ENCODE measurements around the gene WFDC12.

WFDC12 gene

GRCh38 chr20:45115386-45115774, 8.9 kb downstream of the WFDC12 start:
- TF ChIP-seq CTCF (IDR thresholded peaks at IDR 0.05; ENCODE audit: low read depth, low read length): no peak
- H3K4me3 ChIP-seq (ENCODE audit: low read depth, low read length): no peak overlapping the region

DNA sequence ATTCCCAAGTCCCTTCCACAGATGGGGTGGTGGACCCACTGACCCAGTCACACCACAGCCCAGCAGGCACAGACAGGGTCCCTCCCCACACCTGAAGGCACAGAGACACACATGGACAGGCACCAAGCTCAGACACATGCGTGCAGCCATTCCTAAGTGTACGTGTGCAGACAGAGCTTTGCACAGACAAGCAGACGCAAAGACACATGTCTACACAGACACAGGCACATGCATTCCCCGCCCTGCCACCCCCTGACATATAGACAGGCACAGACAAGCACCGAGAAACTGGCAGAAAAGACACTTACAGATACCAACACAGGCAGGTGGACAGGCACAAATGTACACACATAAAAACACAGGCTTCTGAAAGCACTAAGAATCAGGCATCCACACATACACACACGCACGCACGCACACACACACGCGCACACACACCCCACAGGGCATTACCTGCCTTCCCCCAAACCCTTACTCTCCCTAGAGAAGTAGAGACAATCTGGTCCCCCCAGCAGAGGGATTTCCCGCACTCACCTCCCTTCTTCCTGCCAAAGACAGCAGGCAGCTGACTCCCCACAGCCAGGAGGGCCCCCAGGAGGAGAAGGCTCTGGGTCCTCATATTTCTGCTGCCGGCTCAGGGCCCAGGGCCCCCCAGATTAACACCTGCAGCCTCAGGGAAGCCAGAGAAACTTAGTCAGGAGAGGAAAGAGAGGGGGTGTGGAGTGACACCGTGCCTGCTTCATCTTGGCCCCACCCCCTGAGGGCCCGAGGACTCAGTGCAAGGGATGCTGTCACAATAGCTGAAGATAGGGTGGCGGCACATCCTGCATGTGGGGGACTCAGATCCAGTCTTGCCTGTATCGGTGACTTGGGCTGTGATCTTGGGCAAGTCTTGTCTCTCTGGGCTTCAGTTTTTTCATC, 9.5 kb downstream of the WFDC12 start, which contains the start of gene WFDC5:
TSS of gene WFDC5 (minus strand) at position 710 of the 921 bp plus-strand sequence. CDS start at position 619, 91 bp downstream.
- TF ChIP-seq CTCF (IDR thresholded peaks at IDR 0.05; ENCODE audit: low read depth, low read length): no peak
- no peak within 1 kb of the TSS for H3K4me3 ChIP-seq (ENCODE audit: low read depth, low read length)

GRCh38 chr20:45113865-45114264, 10.4 kb downstream of the WFDC12 start:
- TF ChIP-seq CTCF (IDR thresholded peaks at IDR 0.05; ENCODE audit: low read depth, low read length): no peak
- no peak overlapping the region for H3K4me3 ChIP-seq (ENCODE audit: low read depth, low read length)

- H3K4me3 ChIP-seq (ENCODE audit: low read depth, low read length): no peak overlapping the region
- TF ChIP-seq CTCF (IDR thresholded peaks at IDR 0.05; ENCODE audit: low read depth, low read length): no peak
Observed at GRCh38 chr20:45112754-45113153, 11.5 kb downstream of the WFDC12 start.

DNA sequence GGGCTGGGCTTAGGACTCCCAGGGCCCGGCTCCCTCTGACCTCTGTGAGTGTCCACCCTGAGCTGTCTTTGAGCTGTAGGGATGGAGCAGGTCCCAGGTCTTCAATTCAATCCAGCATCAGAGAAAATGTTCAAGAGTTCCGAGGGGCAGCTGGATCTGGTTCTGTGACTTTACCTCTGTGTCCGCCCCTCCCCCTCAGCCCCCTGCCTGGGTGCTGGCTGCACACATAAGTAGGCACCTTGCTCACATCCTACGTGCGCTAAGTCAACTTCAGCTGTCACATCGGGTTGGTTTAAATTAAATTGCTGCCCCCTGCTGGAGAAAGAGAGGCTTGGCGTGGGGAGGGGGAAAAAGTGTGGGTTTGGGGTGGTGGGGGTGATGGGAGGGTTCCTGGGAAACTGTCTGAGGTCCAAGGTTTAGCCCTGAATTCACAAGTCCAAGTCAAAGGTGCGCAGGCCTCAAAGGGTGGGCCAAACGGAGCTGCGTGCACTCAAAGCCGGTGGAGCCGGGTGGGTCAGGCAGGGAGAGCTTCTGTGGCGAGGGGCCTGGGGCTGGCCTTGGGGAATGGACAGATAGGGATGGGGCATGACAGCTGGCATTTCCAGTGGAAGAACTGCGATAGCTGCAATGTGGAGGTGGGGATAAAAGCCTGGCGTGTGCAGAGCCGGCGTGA, 12.3 kb downstream of the WFDC12 start:
- no peak overlapping the region for H3K4me3 ChIP-seq (ENCODE audit: low read depth, low read length)
- TF ChIP-seq CTCF (IDR thresholded peaks at IDR 0.05; ENCODE audit: low read depth, low read length): peak; percentile 59

DNA sequence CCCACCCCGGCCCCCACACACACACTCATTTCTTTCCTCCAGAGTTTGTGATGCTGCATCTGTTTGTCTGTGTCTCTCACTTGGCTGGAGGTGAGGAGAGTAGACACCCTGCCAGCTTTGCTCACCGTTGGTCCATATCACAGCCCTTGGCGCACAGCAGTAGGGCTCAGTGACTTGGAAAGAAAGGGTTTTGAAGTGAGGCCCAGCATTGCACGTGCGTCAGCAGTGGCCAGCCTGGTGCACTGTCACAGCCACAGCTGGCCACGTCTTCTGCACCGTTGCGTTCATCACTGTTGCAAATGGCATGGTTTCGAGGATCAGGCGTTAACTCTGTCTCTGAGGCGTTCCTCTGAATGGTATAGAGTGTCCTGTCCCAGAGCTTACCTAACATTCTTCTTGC, 13.0 kb downstream of the WFDC12 start:
- no peak overlapping the region for H3K4me3 ChIP-seq (ENCODE audit: low read depth, low read length)
- no peak for TF ChIP-seq CTCF (IDR thresholded peaks at IDR 0.05; ENCODE audit: low read depth, low read length)

GRCh38 chr20:45110301-45110700, 14.0 kb downstream of the WFDC12 start:
- TF ChIP-seq CTCF (IDR thresholded peaks at IDR 0.05; ENCODE audit: low read depth, low read length): no peak
- H3K4me3 ChIP-seq (ENCODE audit: low read depth, low read length): no peak overlapping the region

All from WI38 (cell line).